ENCODE data around the gene COX20.

COX20 gene

GRCh38 chr1:244869950-244870349 is 34.5 kb downstream of the COX20 start:
- H3K4me3 ChIP-seq (ENCODE audit: low read depth, low read length) = no peak overlapping the region
- no peak for TF ChIP-seq CTCF (IDR thresholded peaks at IDR 0.05; ENCODE audit: control insufficient read depth, extremely low read depth, insufficient read depth)
- no peak for DNase-seq (ENCODE audit: low read depth)

GRCh38 chr1:244874974-244875579 is 39.6 kb downstream of the COX20 start:
- TF ChIP-seq CTCF (IDR thresholded peaks at IDR 0.05; ENCODE audit: control insufficient read depth, extremely low read depth, insufficient read depth) = no peak
- DNase-seq (ENCODE audit: low read depth) = no peak
- no peak overlapping the region for H3K4me3 ChIP-seq (ENCODE audit: low read depth, low read length)

- TF ChIP-seq CTCF (IDR thresholded peaks at IDR 0.05; ENCODE audit: control insufficient read depth, extremely low read depth, insufficient read depth) = no peak
- no peak for DNase-seq (ENCODE audit: low read depth)
- no peak overlapping the region for H3K4me3 ChIP-seq (ENCODE audit: low read depth, low read length)
Observed at GRCh38 chr1:244876228-244876910, 40.9 kb downstream of the COX20 start.

GRCh38 chr1:244878681-244879080 is 43.2 kb downstream of the COX20 start:
- TF ChIP-seq CTCF (IDR thresholded peaks at IDR 0.05; ENCODE audit: control insufficient read depth, extremely low read depth, insufficient read depth) = no peak
- no peak for DNase-seq (ENCODE audit: low read depth)
- H3K4me3 ChIP-seq (ENCODE audit: low read depth, low read length) = no peak overlapping the region

- H3K4me3 ChIP-seq (ENCODE audit: low read depth, low read length) = no peak overlapping the region
- DNase-seq (ENCODE audit: low read depth) = no peak
- no peak for TF ChIP-seq CTCF (IDR thresholded peaks at IDR 0.05; ENCODE audit: control insufficient read depth, extremely low read depth, insufficient read depth)
Observed at GRCh38 chr1:244881552-244882280, 46.3 kb downstream of the COX20 start.

GRCh38 chr1:244887281-244887680 is 51.8 kb downstream of the COX20 start:
- DNase-seq (ENCODE audit: low read depth) = peak; percentile 52
- TF ChIP-seq CTCF (IDR thresholded peaks at IDR 0.05; ENCODE audit: control insufficient read depth, extremely low read depth, insufficient read depth) = no peak
- H3K4me3 ChIP-seq (ENCODE audit: low read depth, low read length) = no peak overlapping the region
